ENCODE data around the gene FAM72A. TPM values are rescaled to one million over a fixed set of nuclear protein-coding genes. Genes with fewer than 3 reads are reported as not detected.
"Not testable (repeated sequence)": the region's sequence is repeated elsewhere in the genome, so short reads cannot be mapped to it uniquely, and the experiment has no call there.

Gene FAM72A
- polyA plus RNA-seq, 1 donor from 2014 or later: 0.51 TPM

DNA sequence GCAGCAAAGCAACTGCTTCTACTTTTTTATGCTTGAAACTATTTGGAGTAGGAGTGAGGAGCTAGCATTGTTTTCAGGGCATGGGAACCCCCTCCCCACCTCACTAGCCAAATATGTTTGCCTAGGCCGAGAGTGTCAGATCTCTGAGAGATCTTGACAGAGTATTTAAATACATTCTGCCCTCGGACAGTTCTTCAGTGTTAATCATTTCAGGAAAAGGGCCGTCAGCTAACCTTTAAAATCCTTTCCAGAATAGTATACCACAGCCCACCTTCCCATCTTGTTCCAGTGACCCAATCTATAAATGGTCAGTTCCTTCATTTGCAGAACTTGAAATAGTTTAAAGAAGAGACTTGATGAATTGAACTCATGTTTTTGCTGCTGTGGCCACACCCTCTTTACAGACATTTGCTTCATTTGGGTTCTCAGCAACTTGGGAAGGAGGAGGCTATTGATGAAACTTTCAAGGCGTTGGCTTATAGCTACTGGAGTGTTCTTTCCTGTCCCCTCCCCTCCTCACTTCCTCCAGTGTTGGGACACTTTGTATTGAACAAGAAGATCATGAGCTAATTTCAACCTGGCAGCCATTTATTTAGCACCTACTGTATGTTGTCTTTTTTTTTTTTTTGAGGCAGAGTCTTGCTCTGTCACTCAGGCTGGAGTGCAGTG lies 17.8 kb upstream of the FAM72A start:
- not testable (repeated sequence) for H3K4me1 Mint-ChIP-seq, H3K27me3 Mint-ChIP-seq, H3K27ac Mint-ChIP-seq, H3K36me3 Mint-ChIP-seq, H3K9me3 Mint-ChIP-seq
- H3K4me3 Mint-ChIP-seq: peak overlapping the region in 1 of 4 donors; percentile 75

DNA sequence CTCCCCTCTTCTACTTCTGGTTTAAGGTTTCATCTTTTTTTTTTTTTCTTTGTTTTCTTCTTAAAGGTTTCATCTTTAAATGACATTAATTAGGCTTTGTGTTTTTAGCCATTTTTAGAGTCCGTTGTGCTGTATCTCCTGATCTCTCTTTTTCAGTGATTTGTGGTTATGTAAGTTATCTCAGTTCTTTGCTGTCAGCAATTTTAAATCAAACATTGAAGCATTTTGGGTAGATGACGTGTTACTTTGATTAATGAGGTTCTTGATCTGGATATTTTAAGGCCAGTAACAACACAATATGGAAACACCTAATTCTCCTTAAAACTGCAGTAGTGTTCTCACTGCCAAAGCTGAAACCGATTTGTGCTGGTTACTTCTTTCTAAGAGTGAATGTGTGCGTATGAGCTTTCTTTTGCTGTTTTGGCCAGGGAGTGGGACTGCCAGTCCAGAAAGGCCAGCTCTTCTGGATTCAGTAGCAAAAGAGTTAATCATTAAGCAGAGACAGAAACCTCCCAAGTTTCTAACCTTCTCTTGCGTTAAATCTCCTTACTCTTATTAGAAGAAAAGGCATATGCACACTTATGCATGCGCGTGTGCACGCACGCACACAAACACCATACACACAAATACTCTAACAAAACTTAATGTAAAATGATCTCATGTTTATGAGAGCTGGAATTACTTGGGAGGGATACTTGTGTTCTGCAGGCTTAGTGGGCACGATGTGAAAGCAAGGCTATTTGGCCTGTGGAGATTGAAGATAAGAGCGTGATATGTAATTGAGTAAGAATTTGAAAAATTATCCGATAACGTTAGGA lies 17.1 kb upstream of the FAM72A start:
- H3K36me3 Mint-ChIP-seq, H3K27ac Mint-ChIP-seq, H3K4me1 Mint-ChIP-seq, H3K9me3 Mint-ChIP-seq, H3K27me3 Mint-ChIP-seq, H3K4me3 Mint-ChIP-seq: not testable (repeated sequence)

DNA sequence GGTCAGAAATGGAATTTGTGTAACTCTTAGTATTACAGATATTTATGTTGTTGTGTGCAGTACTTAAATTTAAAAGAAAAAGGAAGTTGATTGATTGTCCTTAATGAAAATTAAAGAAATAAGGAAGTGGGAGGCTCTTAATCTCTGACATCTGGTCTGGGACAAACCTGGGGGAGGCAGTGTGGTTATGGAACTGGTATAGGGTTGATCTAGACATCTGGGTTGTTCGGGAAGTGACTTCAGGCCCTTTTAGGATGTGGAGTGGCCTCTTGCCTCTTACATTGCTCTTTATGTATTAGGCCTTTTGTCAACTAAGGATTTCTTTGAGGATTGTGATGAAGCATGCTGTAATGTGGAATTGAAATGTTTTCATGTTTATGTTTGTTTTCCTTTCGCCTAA lies 16.1 kb upstream of the FAM72A start:
- H3K9me3 Mint-ChIP-seq, H3K36me3 Mint-ChIP-seq, H3K27me3 Mint-ChIP-seq, H3K4me1 Mint-ChIP-seq, H3K4me3 Mint-ChIP-seq, H3K27ac Mint-ChIP-seq: not testable (repeated sequence)

DNA sequence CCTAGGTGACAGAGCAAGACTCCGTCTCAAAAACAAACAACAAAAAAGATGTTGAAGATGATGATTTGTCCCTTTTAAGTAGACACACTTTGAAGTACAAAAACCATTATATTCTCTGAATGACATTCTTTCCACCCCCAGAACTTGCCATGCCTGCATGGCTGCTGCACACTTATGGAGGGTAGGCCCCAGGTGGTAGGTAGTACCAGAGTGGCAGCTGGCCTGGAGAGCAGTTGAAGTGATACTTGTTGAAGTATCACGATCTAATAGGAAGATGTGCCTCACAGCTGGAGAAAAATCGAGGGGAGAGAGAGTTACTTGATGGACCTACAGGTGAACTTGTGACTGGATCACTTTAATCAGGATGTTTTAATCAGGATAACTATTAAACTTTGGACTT lies 15.6 kb upstream of the FAM72A start:
- H3K36me3 Mint-ChIP-seq, H3K4me1 Mint-ChIP-seq: not testable (repeated sequence)

DNA sequence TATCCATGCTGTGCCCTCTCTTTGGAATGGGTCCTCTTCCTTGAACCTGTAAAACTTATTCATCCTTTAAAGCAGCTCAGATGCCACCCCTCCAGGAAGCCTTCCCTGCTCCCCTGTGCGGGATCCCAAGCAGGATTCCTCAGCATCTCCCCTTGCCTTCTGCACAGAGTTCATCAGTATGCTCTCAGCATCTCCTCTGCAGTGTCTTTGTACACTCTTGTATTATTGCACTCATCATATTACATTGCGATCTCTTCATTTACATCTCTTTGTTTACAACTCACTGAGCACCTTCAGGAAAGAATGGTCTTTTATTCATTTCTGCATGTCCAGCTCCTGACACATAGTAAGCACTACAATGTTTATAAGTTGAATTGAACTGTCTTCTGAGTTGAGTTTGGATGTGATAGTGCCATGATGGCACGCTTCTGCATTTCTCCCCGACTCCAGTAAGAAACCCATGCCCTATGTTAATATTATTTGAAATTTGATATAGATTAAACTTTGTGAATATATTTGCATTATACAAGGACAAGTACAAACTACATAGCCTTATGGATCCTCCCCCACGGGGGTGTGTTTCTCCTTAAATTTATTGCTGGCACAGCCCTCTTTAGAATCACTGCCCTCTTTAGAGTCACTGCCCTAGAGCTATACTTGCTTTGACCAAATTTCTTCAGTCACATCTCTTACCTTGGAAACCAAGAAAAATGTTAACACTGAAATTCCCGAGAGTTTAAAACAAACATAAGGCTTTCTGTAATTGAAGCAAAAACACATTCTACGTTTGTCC lies 13.2 kb upstream of the FAM72A start:
- not testable (repeated sequence) for H3K27ac Mint-ChIP-seq, H3K4me1 Mint-ChIP-seq, H3K27me3 Mint-ChIP-seq, H3K36me3 Mint-ChIP-seq, H3K4me3 Mint-ChIP-seq, H3K9me3 Mint-ChIP-seq

More for the DNA sequence above, 15.6 kb upstream of the FAM72A start:
- not testable (repeated sequence) for H3K9me3 Mint-ChIP-seq, H3K27ac Mint-ChIP-seq, H3K27me3 Mint-ChIP-seq, H3K4me3 Mint-ChIP-seq

GRCh38 chr1:206210802-206211201 lies 8.2 kb upstream of the FAM72A start:
- H3K4me3 Mint-ChIP-seq, H3K9me3 Mint-ChIP-seq, H3K4me1 Mint-ChIP-seq, H3K27ac Mint-ChIP-seq, H3K36me3 Mint-ChIP-seq, H3K27me3 Mint-ChIP-seq: not testable (repeated sequence)

- not testable (repeated sequence) for H3K27me3 Mint-ChIP-seq, H3K9me3 Mint-ChIP-seq, H3K4me3 Mint-ChIP-seq, H3K27ac Mint-ChIP-seq, H3K4me1 Mint-ChIP-seq, H3K36me3 Mint-ChIP-seq
Measured at GRCh38 chr1:206205569-206205968, 2.9 kb upstream of the FAM72A start.

DNA sequence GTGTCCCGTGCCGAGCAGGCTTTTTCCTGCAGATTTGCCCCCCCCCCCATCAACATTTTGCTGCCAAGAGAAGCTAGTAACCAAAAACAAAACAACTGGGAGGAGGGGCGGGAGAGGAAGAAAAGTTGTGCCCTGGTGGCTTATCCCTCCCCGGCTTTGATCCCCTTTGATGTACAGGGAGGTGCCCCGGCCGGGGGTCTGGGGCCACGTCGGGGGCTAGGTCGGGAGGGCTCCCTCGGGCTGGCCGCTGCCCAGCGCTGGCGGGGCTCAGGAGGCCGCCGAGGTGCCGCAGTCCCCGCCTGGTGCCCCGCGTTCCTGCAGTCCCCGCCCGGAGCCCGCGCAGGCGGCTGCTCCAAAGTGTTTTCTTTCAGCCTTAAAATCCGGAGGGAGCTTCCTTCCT lies 2.2 kb upstream of the FAM72A start:
- H3K9me3 Mint-ChIP-seq, H3K27me3 Mint-ChIP-seq, H3K4me1 Mint-ChIP-seq, H3K36me3 Mint-ChIP-seq, H3K27ac Mint-ChIP-seq: not testable (repeated sequence)
- H3K4me3 Mint-ChIP-seq: peak overlapping the region; percentile 70 to 95 (median 84)

- H3K4me1 Mint-ChIP-seq, H3K27me3 Mint-ChIP-seq, H3K27ac Mint-ChIP-seq, H3K9me3 Mint-ChIP-seq, H3K36me3 Mint-ChIP-seq: not testable (repeated sequence)
- peak overlapping the region in 3 of 4 donors; percentile 70 to 79 (median 78) for H3K4me3 Mint-ChIP-seq
Measured at GRCh38 chr1:206204159-206204511, 1.5 kb upstream of the FAM72A start.

DNA sequence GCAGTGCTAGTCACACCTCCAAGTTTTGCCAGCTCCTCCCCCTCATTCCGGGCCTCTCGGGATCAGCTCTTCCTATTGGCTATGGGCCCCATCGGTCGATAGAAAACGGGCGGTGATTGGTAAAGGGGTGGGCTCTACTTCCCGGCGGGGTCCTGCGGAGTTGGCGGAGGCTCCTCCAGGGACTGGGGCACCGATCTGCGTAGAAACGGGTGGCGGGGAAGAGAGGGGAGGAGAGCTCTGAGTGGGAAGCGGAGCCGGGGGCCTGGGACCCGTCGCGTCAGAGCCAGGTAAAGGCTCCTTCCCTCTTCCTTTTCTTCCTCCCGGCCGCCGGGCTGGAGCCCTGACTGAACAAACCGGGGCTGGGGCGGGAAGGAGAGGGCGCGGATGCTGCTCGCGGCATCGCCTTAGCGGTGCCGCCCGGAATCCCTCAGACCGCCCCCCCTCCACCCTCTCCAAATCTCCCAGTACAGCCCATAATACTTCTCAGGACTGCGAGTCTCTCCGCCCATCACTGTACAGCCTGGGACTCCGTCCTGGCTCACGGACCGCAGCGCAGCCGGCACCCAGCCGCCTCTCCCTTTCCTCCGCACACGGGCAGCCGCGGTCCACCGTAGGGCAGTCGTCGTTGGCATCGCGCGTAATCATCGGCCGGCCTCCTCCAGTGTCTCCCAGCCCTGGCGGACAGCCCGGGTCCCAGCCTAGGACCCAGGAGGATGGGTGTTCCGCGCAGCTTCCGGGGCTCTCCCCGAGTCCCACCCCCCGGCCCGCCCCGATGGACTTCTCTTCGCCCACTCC lies 922 bp upstream of the FAM72A start, which contains the start of gene SRGAP2:
SRGAP2 (plus strand) TSS at position 178 of the 795 bp plus-strand sequence. CDS start 2,430 bp downstream, outside the sequence.
- H3K27me3 Mint-ChIP-seq, H3K9me3 Mint-ChIP-seq, H3K36me3 Mint-ChIP-seq, H3K4me1 Mint-ChIP-seq: not testable (repeated sequence)
- Mint-ChIP-seq H3K4me3 (peak within 1 kb of the TSS; percentile 70 to 92 (median 84)), H3K27ac (peak within 1 kb of the TSS; percentile 36 to 87 (median 61))

- H3K4me3 Mint-ChIP-seq, H3K27me3 Mint-ChIP-seq, H3K4me1 Mint-ChIP-seq, H3K9me3 Mint-ChIP-seq, H3K36me3 Mint-ChIP-seq, H3K27ac Mint-ChIP-seq: not testable (repeated sequence)
Measured at GRCh38 chr1:206196748-206197424, 5.8 kb downstream of the FAM72A start.

GRCh38 chr1:206195182-206195581 lies 7.5 kb downstream of the FAM72A start:
- H3K4me3 Mint-ChIP-seq, H3K9me3 Mint-ChIP-seq, H3K27ac Mint-ChIP-seq, H3K4me1 Mint-ChIP-seq, H3K36me3 Mint-ChIP-seq, H3K27me3 Mint-ChIP-seq: not testable (repeated sequence)

GRCh38 chr1:206186826-206187225 lies 15.8 kb downstream of the FAM72A start:
- H3K27ac Mint-ChIP-seq, H3K4me1 Mint-ChIP-seq, H3K4me3 Mint-ChIP-seq, H3K9me3 Mint-ChIP-seq, H3K36me3 Mint-ChIP-seq, H3K27me3 Mint-ChIP-seq: not testable (repeated sequence)

DNA sequence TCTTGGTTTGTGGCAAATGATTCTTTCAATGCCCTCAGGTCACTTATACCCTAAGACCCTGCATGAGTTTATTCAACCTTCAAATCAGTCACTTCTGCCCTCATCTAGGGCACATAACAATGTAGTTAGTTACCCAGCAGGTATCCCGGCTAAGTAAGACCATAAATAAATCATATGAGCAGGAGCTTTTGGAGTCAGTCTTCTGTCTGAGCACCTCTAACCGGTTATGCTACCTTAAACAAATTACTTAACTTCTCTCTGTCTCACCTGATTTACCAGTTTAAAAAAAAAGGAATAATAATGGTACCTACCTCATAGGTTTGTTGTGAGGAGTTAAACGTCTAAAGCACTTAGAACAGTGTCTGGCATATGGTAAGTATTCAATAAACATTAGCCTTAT lies 16.9 kb downstream of the FAM72A start:
- not testable (repeated sequence) for H3K9me3 Mint-ChIP-seq, H3K27me3 Mint-ChIP-seq, H3K36me3 Mint-ChIP-seq, H3K4me3 Mint-ChIP-seq, H3K27ac Mint-ChIP-seq, H3K4me1 Mint-ChIP-seq

DNA sequence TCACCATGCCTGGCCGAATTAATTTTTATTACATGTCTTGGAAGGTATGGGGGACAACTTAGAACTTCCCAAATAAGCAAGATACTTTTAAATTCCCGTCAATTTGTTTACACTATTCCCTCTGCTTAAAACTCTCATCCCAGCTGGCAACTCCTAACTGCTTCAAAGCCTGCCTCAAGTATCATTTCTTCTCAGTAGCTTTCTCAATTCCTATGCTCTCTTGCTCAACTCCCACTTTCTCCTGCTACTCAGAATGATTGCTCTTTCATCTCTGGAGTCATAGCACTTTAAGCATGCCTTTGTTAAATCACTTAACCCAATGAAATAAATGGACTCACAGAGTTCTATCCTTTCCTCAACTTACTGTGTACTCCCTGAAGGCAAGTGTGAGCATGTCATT lies 18.9 kb downstream of the FAM72A start:
- not testable (repeated sequence) for H3K36me3 Mint-ChIP-seq, H3K9me3 Mint-ChIP-seq, H3K4me3 Mint-ChIP-seq, H3K27me3 Mint-ChIP-seq, H3K4me1 Mint-ChIP-seq, H3K27ac Mint-ChIP-seq

Data from IgD-negative memory B cell (primary cell).